PC-9 (cell line): ENCODE measurements around the gene TOMM34.

Source experiments
- EZH2 ChIP-seq: fragments of 200-600 bp; sonication (generic); IDR thresholded peaks from 2 replicates; pipeline ENCODE4 v1.8.0; 2017; ENCODE audit warnings: antibody characterized with exemption, low read depth
- TF ChIP-seq, protein P1 (sequence below): fragments of 200-600 bp; sonication (generic); conservative IDR thresholded peaks from 2 replicates; pipeline ENCODE4 v1.6.1; 2017; ENCODE audit warnings: mixed run types, antibody characterized with exemption, mild to moderate bottlenecking, moderate library complexity

DNA sequence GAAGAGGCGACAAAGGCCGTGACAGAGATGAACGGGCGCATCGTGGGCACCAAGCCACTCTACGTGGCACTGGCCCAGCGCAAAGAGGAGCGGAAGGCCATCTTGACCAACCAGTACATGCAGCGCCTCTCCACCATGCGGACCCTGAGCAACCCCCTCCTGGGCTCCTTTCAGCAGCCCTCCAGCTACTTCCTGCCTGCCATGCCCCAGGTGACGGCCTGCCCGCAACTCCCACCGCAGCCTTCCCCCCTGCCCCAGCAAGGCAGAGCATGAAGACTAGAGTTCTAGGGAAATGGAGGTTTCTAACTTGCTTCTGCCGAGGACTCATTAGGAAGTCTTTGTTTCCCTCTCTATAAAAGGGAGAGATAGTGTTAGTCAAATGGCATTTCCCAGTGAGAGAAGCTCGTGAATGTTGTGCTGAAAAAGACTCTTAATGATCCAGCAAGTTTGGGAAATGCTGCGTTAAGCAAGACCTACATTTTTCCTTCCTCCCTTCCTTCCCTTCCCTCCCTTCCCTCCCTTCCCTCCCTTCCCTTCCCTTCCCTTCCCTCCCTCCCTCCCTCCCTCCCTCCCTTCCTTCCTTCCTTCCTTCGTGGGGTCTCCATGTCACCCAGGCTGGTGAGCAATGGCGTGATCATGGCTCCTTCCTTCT lies 29.6 kb downstream of the TOMM34 start:
- TF ChIP-seq, protein P1, sequence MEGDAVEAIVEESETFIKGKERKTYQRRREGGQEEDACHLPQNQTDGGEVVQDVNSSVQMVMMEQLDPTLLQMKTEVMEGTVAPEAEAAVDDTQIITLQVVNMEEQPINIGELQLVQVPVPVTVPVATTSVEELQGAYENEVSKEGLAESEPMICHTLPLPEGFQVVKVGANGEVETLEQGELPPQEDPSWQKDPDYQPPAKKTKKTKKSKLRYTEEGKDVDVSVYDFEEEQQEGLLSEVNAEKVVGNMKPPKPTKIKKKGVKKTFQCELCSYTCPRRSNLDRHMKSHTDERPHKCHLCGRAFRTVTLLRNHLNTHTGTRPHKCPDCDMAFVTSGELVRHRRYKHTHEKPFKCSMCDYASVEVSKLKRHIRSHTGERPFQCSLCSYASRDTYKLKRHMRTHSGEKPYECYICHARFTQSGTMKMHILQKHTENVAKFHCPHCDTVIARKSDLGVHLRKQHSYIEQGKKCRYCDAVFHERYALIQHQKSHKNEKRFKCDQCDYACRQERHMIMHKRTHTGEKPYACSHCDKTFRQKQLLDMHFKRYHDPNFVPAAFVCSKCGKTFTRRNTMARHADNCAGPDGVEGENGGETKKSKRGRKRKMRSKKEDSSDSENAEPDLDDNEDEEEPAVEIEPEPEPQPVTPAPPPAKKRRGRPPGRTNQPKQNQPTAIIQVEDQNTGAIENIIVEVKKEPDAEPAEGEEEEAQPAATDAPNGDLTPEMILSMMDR = no peak
- no peak for TF ChIP-seq EZH2
